Fibroblast of the aortic adventitia (primary cell): Measurements from ENCODE around the gene WRNIP1. TPM values are rescaled to one million over a fixed set of nuclear protein-coding genes. Genes with fewer than 3 reads are reported as not detected.

Source experiments
- DNase-seq: peaks from one replicate; pipeline ENCODE4 v3.0.0-alpha.2; 2010; ENCODE audit warnings: low read depth
- H3K4me3 ChIP-seq: 2 replicates; pipeline ENCODE4 v1.5.1; 2011; ENCODE audit warnings: low read depth, mild to moderate bottlenecking, control low read depth, low read length, moderate library complexity
- CTCF ChIP-seq: IDR thresholded peaks from 2 replicates; pipeline ENCODE4 v1.5.1; 2011; ENCODE audit warnings: mild to moderate bottlenecking, low read length, control low read depth, inconsistent platforms; ENCODE audit not compliant: insufficient read depth
- total RNA-seq: library from RNA; depleted of rRNA; stranded (reverse); fragments of >200 nt; gene quantifications from 2 replicates; pipeline ENCODE4 v1.2.3, GENCODE V29; 2012; ENCODE audit warnings: low replicate concordance

Gene WRNIP1
- total RNA-seq, 1 donor: 25.8 TPM

- TF ChIP-seq CTCF: no peak
- no peak overlapping the region for H3K4me3 ChIP-seq
These were observed 18.6 kb upstream of the WRNIP1 start for GRCh38 chr6:2746557-2747061.

GRCh38 chr6:2748183-2748582, 17.0 kb upstream of the WRNIP1 start:
- TF ChIP-seq CTCF: no peak
- DNase-seq: no peak
- no peak overlapping the region for H3K4me3 ChIP-seq

More at GRCh38 chr6:2746557-2747061, 18.6 kb upstream of the WRNIP1 start:
- DNase-seq: no peak

GRCh38 chr6:2749969-2750600, 15.1 kb upstream of the WRNIP1 start:
- DNase-seq: peak; percentile 76
- TF ChIP-seq CTCF: peak; percentile 79

GRCh38 chr6:2750832-2751231, 14.4 kb upstream of the WRNIP1 start, which contains the start of gene MYLK4:
TSS of gene MYLK4 (minus strand) at chr6:2750922. CDS start at chr6:2749294, 1,628 bp downstream.
- no peak for DNase-seq
- no peak for TF ChIP-seq CTCF
- no peak within 1 kb of the TSS for H3K4me3 ChIP-seq

More at GRCh38 chr6:2749969-2750600, 15.1 kb upstream of the WRNIP1 start:
- H3K4me3 ChIP-seq: no peak overlapping the region

- TF ChIP-seq CTCF: no peak
- no peak overlapping the region for H3K4me3 ChIP-seq
- no peak for DNase-seq
These were observed 13.3 kb upstream of the WRNIP1 start for GRCh38 chr6:2751871-2752270.

- H3K4me3 ChIP-seq: no peak overlapping the region
- no peak for TF ChIP-seq CTCF
- no peak for DNase-seq
These were observed 12.6 kb upstream of the WRNIP1 start for GRCh38 chr6:2752477-2753109.

- DNase-seq: no peak
- no peak overlapping the region for H3K4me3 ChIP-seq
- TF ChIP-seq CTCF: no peak
These were observed 12.1 kb upstream of the WRNIP1 start for GRCh38 chr6:2753110-2753489.
